Esophagus squamous epithelium (tissue), 4 donors: ENCODE data around the gene RAB11B.

Experiments
- POLR2A ChIP-seq, 4 donors: fragments of 450-650 bp; IDR thresholded peaks; one replicate each; pipeline ENCODE4 v1.6.1; 2017; ENCODE audit warnings: antibody characterized with exemption in 4 of 4, mild to moderate bottlenecking in 4 of 4, moderate library complexity in 3 of 4
- TF ChIP-seq, protein P1 (sequence below), 6 experiments: fragments of 450-650 bp in 4 of 6; fragments of 200-600 bp in 2 of 6; sonication (generic) in 2 of 6; IDR thresholded peaks; one replicate each; pipeline ENCODE4 v1.5.1; 2016 to 2019; ENCODE audit warnings: antibody characterized with exemption in 6 of 6, mild to moderate bottlenecking in 4 of 6, moderate library complexity in 4 of 6

DNA sequence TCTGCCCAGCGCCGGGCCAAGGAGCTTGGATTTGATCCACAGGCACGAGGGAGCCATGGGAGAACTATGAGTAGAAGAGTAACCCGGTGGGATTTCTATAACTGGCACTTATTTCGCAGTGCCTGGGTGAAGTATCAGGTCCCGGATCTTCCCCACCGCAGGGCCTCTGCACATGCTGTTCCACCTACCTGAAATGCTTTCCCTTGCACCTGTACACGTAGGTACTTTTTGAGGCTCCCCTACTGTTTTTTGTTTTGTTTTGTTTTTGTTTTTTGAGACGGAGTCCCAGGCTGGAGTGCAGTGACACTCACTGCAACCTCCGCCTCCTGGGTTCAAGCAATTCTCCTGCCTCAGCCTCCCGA lies 46.7 kb upstream of the RAB11B start:
- TF ChIP-seq, protein P1, sequence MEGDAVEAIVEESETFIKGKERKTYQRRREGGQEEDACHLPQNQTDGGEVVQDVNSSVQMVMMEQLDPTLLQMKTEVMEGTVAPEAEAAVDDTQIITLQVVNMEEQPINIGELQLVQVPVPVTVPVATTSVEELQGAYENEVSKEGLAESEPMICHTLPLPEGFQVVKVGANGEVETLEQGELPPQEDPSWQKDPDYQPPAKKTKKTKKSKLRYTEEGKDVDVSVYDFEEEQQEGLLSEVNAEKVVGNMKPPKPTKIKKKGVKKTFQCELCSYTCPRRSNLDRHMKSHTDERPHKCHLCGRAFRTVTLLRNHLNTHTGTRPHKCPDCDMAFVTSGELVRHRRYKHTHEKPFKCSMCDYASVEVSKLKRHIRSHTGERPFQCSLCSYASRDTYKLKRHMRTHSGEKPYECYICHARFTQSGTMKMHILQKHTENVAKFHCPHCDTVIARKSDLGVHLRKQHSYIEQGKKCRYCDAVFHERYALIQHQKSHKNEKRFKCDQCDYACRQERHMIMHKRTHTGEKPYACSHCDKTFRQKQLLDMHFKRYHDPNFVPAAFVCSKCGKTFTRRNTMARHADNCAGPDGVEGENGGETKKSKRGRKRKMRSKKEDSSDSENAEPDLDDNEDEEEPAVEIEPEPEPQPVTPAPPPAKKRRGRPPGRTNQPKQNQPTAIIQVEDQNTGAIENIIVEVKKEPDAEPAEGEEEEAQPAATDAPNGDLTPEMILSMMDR (IDR thresholded peaks at IDR 0.05) = no peak
- no peak for TF ChIP-seq POLR2A (IDR thresholded peaks at IDR 0.05)
